HepG2 (cell line): ENCODE measurements around the gene ANKZF1.

Experiments used
- ATF3 ChIP-seq: sonication (generic); formaldehyde crosslinking; IDR thresholded peaks from 2 replicates; pipeline ENCODE4 v1.4.0; 2020; ENCODE audit warnings: missing genetic modification reagents
- CTCF ChIP-seq: sonication (generic); formaldehyde crosslinking; IDR thresholded peaks from 2 replicates; pipeline ENCODE4 v1.5.0; 2020; ENCODE audit warnings: mild to moderate bottlenecking, missing genetic modification reagents, moderate library complexity
- MBNL3 ChIP-seq: fragments of 250-450 bp; sonication (Bioruptor Pico); conservative IDR thresholded peaks from 2 replicates; pipeline ENCODE4 v1.8.0; 2022; ENCODE audit warnings: mild to moderate bottlenecking, inconsistent platforms
- ZNF362 ChIP-seq: sonication (generic); formaldehyde crosslinking; IDR thresholded peaks from 2 replicates; pipeline ENCODE4 v1.4.0; 2020; ENCODE audit warnings: missing genetic modification reagents, mild to moderate bottlenecking, borderline replicate concordance

- TF ChIP-seq ATF3 (CRISPR knock-in tag): no peak
- TF ChIP-seq ZNF362 (CRISPR knock-in tag): no peak
- TF ChIP-seq CTCF: no peak
- TF ChIP-seq MBNL3 (CRISPR knock-in tag): no peak
These were observed 42.7 kb upstream of the ANKZF1 start for GRCh38 chr2:219186754-219187456.
